Nephron (organoid): ENCODE measurements around the gene ADARB1.

Experiments used
- H3K27ac Mint-ChIP-seq, 3 experiments: 2 replicates each; pipeline ENCODE4 v1.8.0; 2020; ENCODE audit warnings: mixed read lengths in 3 of 3, mild to moderate bottlenecking in 2 of 3, moderate library complexity in 1 of 3
- H3K27me3 Mint-ChIP-seq: 2 replicates; pipeline ENCODE4 v1.8.0; 2021; ENCODE audit warnings: low read depth, mild to moderate bottlenecking, moderate library complexity, mixed read lengths
- H3K36me3 Mint-ChIP-seq: 2 replicates; pipeline ENCODE4 v1.8.0; 2020; ENCODE audit warnings: low read depth, mixed read lengths
- H3K4me1 Mint-ChIP-seq: 2 replicates; pipeline ENCODE4 v1.8.0; 2020; ENCODE audit warnings: mixed read lengths
- H3K4me3 Mint-ChIP-seq, 3 experiments: 2 replicates each; pipeline ENCODE4 v1.8.0; 2020; ENCODE audit warnings: mild to moderate bottlenecking in 3 of 3, mixed read lengths in 3 of 3, moderate library complexity in 2 of 3
- H3K9me3 Mint-ChIP-seq: 2 replicates; pipeline ENCODE4 v1.8.0; 2020; ENCODE audit warnings: mixed read lengths
- CTCF ChIP-seq, 3 experiments: fragments of 200-600 bp; sonication (generic); IDR thresholded peaks; one replicate each; pipeline ENCODE4 v1.5.0; 2021; ENCODE audit warnings: antibody characterized with exemption in 3 of 3; ENCODE audit not compliant: unreplicated experiment in 3 of 3

Gene ADARB1

GRCh38 chr21:45269861-45270260 lies 195.5 kb downstream of the ADARB1 start:
- Mint-ChIP-seq H3K9me3 (no peaks in the 10 kb centered on the region), H3K36me3 (peaks cover 34% of the 10 kb centered on the region), H3K4me1 (no peaks in the 10 kb centered on the region), H3K27me3 (no peaks in the 10 kb centered on the region), H3K4me3 (no peak overlapping the region), H3K27ac (no peak overlapping the region)
- no peak for TF ChIP-seq CTCF (IDR thresholded peaks at IDR 0.05; ENCODE audit: unreplicated experiment in 3 of 3)

DNA sequence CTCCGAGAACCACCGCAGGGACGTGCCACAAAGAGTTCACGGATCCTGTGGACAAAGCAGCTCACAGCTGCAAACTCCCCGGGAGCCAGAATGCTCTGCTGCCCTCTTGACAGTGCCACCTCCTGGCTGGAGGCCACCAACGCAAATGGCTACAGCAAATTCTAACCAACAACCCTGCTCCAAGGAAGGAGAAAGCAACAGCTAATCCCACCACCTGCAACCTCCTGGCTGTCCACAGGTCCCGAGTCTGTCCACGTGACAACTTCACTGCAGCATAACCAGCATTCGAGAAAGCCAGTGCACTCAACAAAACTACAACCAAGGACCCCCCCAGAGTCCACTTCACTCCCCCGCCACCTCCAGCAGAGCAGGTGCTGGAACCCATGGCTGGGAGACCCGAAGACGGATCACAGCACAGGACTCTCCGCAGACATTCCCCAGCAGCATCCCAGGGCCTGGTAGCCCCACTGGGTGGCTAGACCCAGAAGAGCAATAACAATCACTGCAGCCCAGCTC lies 196.0 kb downstream of the ADARB1 start:
- no peak overlapping the region for H3K4me3 Mint-ChIP-seq
- H3K9me3 Mint-ChIP-seq = no peaks in the 10 kb centered on the region
- no peak for TF ChIP-seq CTCF (IDR thresholded peaks at IDR 0.05; ENCODE audit: unreplicated experiment in 3 of 3)
- no peak overlapping the region for H3K27ac Mint-ChIP-seq
- no peaks in the 10 kb centered on the region for H3K27me3 Mint-ChIP-seq
- peaks cover 30% of the 10 kb centered on the region for H3K36me3 Mint-ChIP-seq
- no peaks in the 10 kb centered on the region for H3K4me1 Mint-ChIP-seq
